ENCODE data around the gene KRT7.
A peak's percentile ranks its signal among the peaks of the same experiment; 100 is the strongest.

The KRT7 gene

GRCh38 chr12:52258335-52258901, 25.4 kb downstream of the KRT7 start:
- DNase-seq = no peak

GRCh38 chr12:52259657-52260243, 26.7 kb downstream of the KRT7 start:
- DNase-seq = no peak

GRCh38 chr12:52260361-52261207, 27.5 kb downstream of the KRT7 start:
- no peak for DNase-seq

GRCh38 chr12:52261208-52261484, 28.1 kb downstream of the KRT7 start:
- DNase-seq = no peak

GRCh38 chr12:52262286-52262685, 29.2 kb downstream of the KRT7 start:
- DNase-seq = no peak

- DNase-seq = no peak
These were observed 30.9 kb downstream of the KRT7 start for GRCh38 chr12:52263761-52264434.

GRCh38 chr12:52264435-52264825, 31.4 kb downstream of the KRT7 start:
- DNase-seq = no peak

GRCh38 chr12:52266514-52266913, 33.5 kb downstream of the KRT7 start:
- no peak for DNase-seq

GRCh38 chr12:52267266-52267665, 34.2 kb downstream of the KRT7 start:
- no peak for DNase-seq

- DNase-seq = no peak
These were observed 34.7 kb downstream of the KRT7 start for GRCh38 chr12:52267699-52268098.

GRCh38 chr12:52268212-52268611, 35.2 kb downstream of the KRT7 start:
- no peak for DNase-seq

- no peak for DNase-seq
These were observed 37.6 kb downstream of the KRT7 start for GRCh38 chr12:52270541-52271070.

- DNase-seq = no peak
These were observed 38.1 kb downstream of the KRT7 start for GRCh38 chr12:52271158-52271557.

GRCh38 chr12:52274521-52275120, 41.6 kb downstream of the KRT7 start, which contains the start of gene KRT86:
Gene KRT86, plus strand, starts transcription at chr12:52274645. Its CDS starts 27,272 bp downstream, at chr12:52301917.
- no peak for DNase-seq

- no peak for DNase-seq
These were observed 42.6 kb downstream of the KRT7 start for GRCh38 chr12:52275686-52276085.

- no peak for DNase-seq
These were observed 44.6 kb downstream of the KRT7 start for GRCh38 chr12:52277486-52278245.

- DNase-seq = peak; percentile 57
These were observed 45.8 kb downstream of the KRT7 start for GRCh38 chr12:52278575-52279421.

GRCh38 chr12:52279422-52280318, 46.6 kb downstream of the KRT7 start:
- DNase-seq = no peak

- DNase-seq = no peak
These were observed 47.3 kb downstream of the KRT7 start for GRCh38 chr12:52280319-52280795.

Measured in stimulated activated naive CD4-positive, alpha-beta T cell treated with Interleukin-2 at 50 U/mL for 16 hours (primary cell).